Stomach (tissue), 9 donors: Measurements from ENCODE around the gene KY. TPM values are rescaled to one million over a fixed set of nuclear protein-coding genes. Genes with fewer than 3 reads are reported as not detected.
"Not testable (repeated sequence)": the region's sequence is repeated elsewhere in the genome, so short reads cannot be mapped to it uniquely, and the experiment has no call there.

ENCODE experiments used
- DNase-seq, 2 donors: peaks; one replicate each; pipeline versions ENCODE4 v3.0.0 to v3.0.0-alpha.2; 2013 to 2019
- H3K27ac ChIP-seq, 5 donors: fragments of 200-600 bp in 4 of 5; sonication (generic) in 4 of 5; one replicate each; pipeline ENCODE4 v1.5.1; 2013 to 2019; ENCODE audit warnings: mild to moderate bottlenecking in 1 of 5, moderate library complexity in 1 of 5
- H3K27me3 ChIP-seq, 3 donors: fragments of 200-600 bp; sonication (generic); one replicate each; pipeline ENCODE4 v1.5.1; 2017 to 2019; ENCODE audit warnings: mixed run types in 1 of 3
- H3K36me3 ChIP-seq, 4 donors: fragments of 200-600 bp; sonication (generic); 1 replicate in 3 of 4; 2 replicates in 1 of 4; pipeline ENCODE4 v1.5.1; 2016 to 2019
- H3K4me1 ChIP-seq, 4 donors: fragments of 200-600 bp; sonication (generic); one replicate each; pipeline ENCODE4 v1.5.1; 2016 to 2019
- H3K4me3 ChIP-seq, 4 donors: fragments of 200-600 bp; sonication (generic) in 3 of 4; one replicate each; pipeline ENCODE4 v1.5.1; 2016 to 2019; ENCODE audit warnings: mild to moderate bottlenecking in 1 of 4
- H3K9me3 ChIP-seq, 4 donors: fragments of 200-600 bp; sonication (generic); one replicate each; pipeline ENCODE4 v1.5.1; 2016 to 2019
- CTCF ChIP-seq, 7 experiments: fragments of 450-650 bp in 4 of 7; fragments of 200-600 bp in 3 of 7; sonication (generic) in 3 of 7; IDR thresholded peaks; one replicate each; pipeline ENCODE4 v1.5.1; 2016 to 2019; ENCODE audit warnings: antibody characterized with exemption in 7 of 7, control low read depth in 2 of 7, mild to moderate bottlenecking in 1 of 7
- EP300 ChIP-seq: sonication (generic); formaldehyde crosslinking; IDR thresholded peaks from one replicate; pipeline ENCODE4 v1.6.1; 2017; ENCODE audit warnings: antibody characterized with exemption
- POLR2A ChIP-seq, 4 donors: fragments of 450-650 bp; IDR thresholded peaks; one replicate each; pipeline ENCODE4 v1.6.1; 2016; ENCODE audit warnings: antibody characterized with exemption in 4 of 4, control low read depth in 2 of 4, mild to moderate bottlenecking in 1 of 4, moderate library complexity in 1 of 4
- POLR2AphosphoS5 ChIP-seq, 3 donors: sonication (generic); formaldehyde crosslinking; IDR thresholded peaks; one replicate each; pipeline ENCODE4 v1.6.1; 2016; ENCODE audit warnings: antibody characterized with exemption in 3 of 3
- WGBS, 5 donors: extraction: QIAGEN DNeasy Blood & Tissue Kit in 3 of 5; methylation state at CpG; one replicate each; pipeline versions ENCODE4 v1.1.5 to v1.1.7; 2013 to 2018; 5-methylcytosine and 5-hydroxymethylcytosine counted together
- intact Hi-C: fragments of 100-400 bp; cut with DNase I; formaldehyde crosslinking; loops from one replicate; pipeline ENCODE4 v1.15.1; 2023; ENCODE audit warnings: low total_unique reads
- polyA plus RNA-seq, 3 donors: library from polyadenylated mRNA; stranded (reverse); fragments of 200-250 nt; gene quantifications; one replicate each; pipeline ENCODE4 v1.2.3, GENCODE V29; 2013
- total RNA-seq, 5 donors: library from RNA; depleted of rRNA; stranded (reverse); fragments of >200 nt; gene quantifications; one replicate each; pipeline versions ENCODE4 v1.1.0 to v1.2.3, GENCODE V29; 2014 to 2016
- donor health status: healthy with polysubstance abuse.
- donor health status: Bipolar disorder and iron deficiency.
- donor health status: healthy.

Gene KY
- total and polyA plus RNA-seq, 8 donors = 0.12 to 3.6 (median 0.31) TPM; not detected in 3

GRCh38 chr3:134597390-134597970, 53.3 kb downstream of the KY start:
- 10 to 41% (median 17%) methylated on average over 2 of the region's 2 CpGs for WGBS, 5 donors

DNA sequence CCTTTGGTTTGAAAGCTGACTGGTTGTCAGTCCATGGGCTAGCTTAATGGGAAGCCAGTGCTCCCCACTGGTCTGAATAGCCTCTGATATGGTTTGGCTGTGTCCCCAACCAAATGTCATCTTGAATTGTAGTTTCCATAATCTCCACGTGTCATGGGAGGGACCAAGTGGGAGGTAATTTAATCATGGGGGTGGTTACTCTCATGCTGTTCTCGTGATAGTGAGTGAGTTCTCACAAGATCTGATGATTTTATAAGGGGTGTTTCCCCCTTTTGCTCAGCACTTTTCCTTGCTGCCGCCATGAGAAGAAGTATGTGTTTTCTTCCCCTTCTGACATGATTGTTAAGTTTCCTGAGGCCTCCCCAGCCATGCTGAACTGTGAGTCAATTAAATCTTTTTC, 55.8 kb downstream of the KY start:
- H3K9me3 ChIP-seq, H3K4me1 ChIP-seq, H3K4me3 ChIP-seq, DNase-seq, H3K36me3 ChIP-seq, intact Hi-C loops, H3K27me3 ChIP-seq: not testable (repeated sequence)
- WGBS, 5 donors = 55 to 69% (median 61%) methylated on average over 3 of the region's 3 CpGs
- H3K27ac ChIP-seq = peak overlapping the region in 1 of 5 donors; percentile 8

More at GRCh38 chr3:134597390-134597970, 53.3 kb downstream of the KY start:
- no peak for DNase-seq
- intact Hi-C loops = no loop called here
- no peak overlapping the region for H3K4me3 ChIP-seq
- no peak for TF ChIP-seq POLR2AphosphoS5 (IDR thresholded peaks at IDR 0.05)
- TF ChIP-seq POLR2A (IDR thresholded peaks at IDR 0.05) = no peak
- no peak for TF ChIP-seq EP300
- TF ChIP-seq CTCF (IDR thresholded peaks at IDR 0.05) = no peak
- no peaks in the 10 kb centered on the region for H3K9me3 ChIP-seq
- no peaks in the 10 kb centered on the region for H3K36me3 ChIP-seq
- no peaks in the 10 kb centered on the region for H3K27me3 ChIP-seq
- H3K27ac ChIP-seq = no peak overlapping the region
- H3K4me1 ChIP-seq = peaks cover 0 to 20% (median 9%) of the 10 kb centered on the region in 4 donors

- 24 to 44% (median 36%) methylated on average over 8 of the region's 8 CpGs for WGBS, 5 donors
- intact Hi-C loops = no loop called here
- Histone ChIP-seq H3K4me3 (no peak overlapping the region), H3K27me3 (no peaks in the 10 kb centered on the region), H3K4me1 (no peaks in the 10 kb centered on the region), H3K9me3 (no peaks in the 10 kb centered on the region), H3K36me3 (no peaks in the 10 kb centered on the region), H3K27ac (peak overlapping the region in 1 of 5 donors; percentile 8)
- TF ChIP-seq CTCF (IDR thresholded peaks at IDR 0.05) (no peak), POLR2AphosphoS5 (IDR thresholded peaks at IDR 0.05) (no peak), POLR2A (IDR thresholded peaks at IDR 0.05) (no peak), EP300 (no peak)
- DNase-seq = peak in 1 of 2 donors; percentile 42
Observed at GRCh38 chr3:134594331-134594741, 56.5 kb downstream of the KY start.

GRCh38 chr3:134592806-134593205, 58.0 kb downstream of the KY start:
- no peak for DNase-seq
- H3K27me3 ChIP-seq = no peaks in the 10 kb centered on the region
- no peak overlapping the region for H3K27ac ChIP-seq
- no peaks in the 10 kb centered on the region for H3K36me3 ChIP-seq
- 84 to 95% (median 91%) methylated on average over 5 of the region's 5 CpGs for WGBS, 5 donors
- intact Hi-C loops = no loop called here
- H3K9me3 ChIP-seq = no peaks in the 10 kb centered on the region
- TF ChIP-seq EP300 = no peak
- no peak for TF ChIP-seq POLR2A (IDR thresholded peaks at IDR 0.05)
- no peak for TF ChIP-seq CTCF (IDR thresholded peaks at IDR 0.05)
- TF ChIP-seq POLR2AphosphoS5 (IDR thresholded peaks at IDR 0.05) = no peak
- no peaks in the 10 kb centered on the region for H3K4me1 ChIP-seq
- no peak overlapping the region for H3K4me3 ChIP-seq

- Histone ChIP-seq H3K27ac (no peak overlapping the region), H3K27me3 (no peaks in the 10 kb centered on the region), H3K4me1 (no peaks in the 10 kb centered on the region), H3K9me3 (no peaks in the 10 kb centered on the region), H3K36me3 (no peaks in the 10 kb centered on the region), H3K4me3 (no peak overlapping the region)
- no peak for DNase-seq
- intact Hi-C loops = no loop called here
- TF ChIP-seq POLR2A (IDR thresholded peaks at IDR 0.05) (no peak), POLR2AphosphoS5 (IDR thresholded peaks at IDR 0.05) (no peak)
Observed at GRCh38 chr3:134590766-134591165, 60.1 kb downstream of the KY start.
